Measurements from ENCODE around the gene MYADML2.
"Not testable (repeated sequence)": the region's sequence is repeated elsewhere in the genome, so short reads cannot be mapped to it uniquely, and the experiment has no call there.

DNA sequence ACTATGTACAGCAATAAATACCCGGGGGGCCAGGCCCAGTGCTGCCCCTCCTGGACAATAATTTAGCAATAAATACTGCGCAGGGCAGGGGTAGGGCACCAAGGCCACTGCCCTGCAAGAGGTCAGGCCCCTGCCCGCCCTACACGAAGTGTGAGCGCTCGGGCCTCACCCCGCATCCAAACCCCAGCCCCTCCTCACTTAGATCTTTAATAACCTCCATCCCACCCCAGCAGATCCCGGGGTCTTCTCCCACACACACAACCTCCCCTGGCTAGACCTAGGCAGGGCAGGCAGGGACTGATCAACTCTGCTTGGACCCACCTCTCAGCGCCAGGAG is 28.7 kb downstream of the MYADML2 start:
- TF ChIP-seq SUZ12 (IDR thresholded peaks at IDR 0.05; ENCODE audit: extremely low read depth, insufficient read depth, insufficient read length); ZNF274 (IDR thresholded peaks at IDR 0.05; ENCODE audit: low read depth, low read length); YY1 (IDR thresholded peaks at IDR 0.05; ENCODE audit: insufficient read depth, insufficient read length): not testable (repeated sequence)
